Activated CD4-positive, alpha-beta T cell treated with anti-CD3 and anti-CD28 coated beads for 24 hours (primary cell): ENCODE measurements around the gene ECT2L.

Experiments
- DNase-seq, 2 donors: peaks; one replicate each; pipeline ENCODE4 v3.0.0-alpha.2; 2020; ENCODE audit warnings: low read depth in 2 of 2

ECT2L gene

DNA sequence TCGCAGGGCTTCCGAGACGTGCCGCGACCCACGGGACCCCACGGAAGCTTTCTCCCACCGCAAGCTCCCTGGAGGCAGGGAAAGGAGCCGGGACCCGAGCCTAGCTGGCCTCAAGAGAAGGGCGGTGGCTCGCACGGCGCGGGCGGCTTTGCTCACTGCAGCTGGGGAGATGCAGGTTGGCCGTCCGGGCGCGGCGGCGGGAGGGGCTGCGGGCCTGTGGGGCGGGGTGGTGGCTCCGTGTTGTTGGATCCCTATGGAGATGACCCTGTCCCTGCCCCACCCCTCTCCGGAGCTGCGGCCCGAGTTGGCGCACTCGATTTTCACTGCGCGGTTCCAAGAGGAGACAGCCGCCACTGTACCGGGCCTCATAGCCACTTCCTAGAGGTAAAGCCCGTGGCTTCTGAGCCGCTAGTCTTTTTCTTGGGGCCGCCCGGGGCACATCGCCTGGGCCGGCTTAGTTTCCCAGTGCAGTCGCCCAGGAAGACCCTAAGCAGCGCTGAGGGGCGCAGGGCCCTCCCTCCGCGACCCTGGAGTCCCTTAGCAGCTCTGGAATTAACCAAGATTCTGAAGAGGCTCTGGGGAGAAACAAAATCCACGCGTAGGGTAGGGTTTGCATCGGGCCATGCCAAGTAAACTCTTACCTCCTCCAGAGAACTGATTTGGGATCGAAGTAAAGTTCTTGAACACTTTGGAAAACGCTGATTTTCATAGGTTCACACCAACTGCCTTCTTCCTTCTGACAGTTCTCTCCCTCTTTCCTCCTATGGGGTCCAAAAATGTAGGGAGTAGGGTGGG lies at the start of gene ECT2L:
TSS of gene ECT2L (plus strand) at position 279 of the 795 bp plus-strand sequence. CDS start 17,188 bp downstream, outside the sequence.
- DNase-seq: no peak

DNA sequence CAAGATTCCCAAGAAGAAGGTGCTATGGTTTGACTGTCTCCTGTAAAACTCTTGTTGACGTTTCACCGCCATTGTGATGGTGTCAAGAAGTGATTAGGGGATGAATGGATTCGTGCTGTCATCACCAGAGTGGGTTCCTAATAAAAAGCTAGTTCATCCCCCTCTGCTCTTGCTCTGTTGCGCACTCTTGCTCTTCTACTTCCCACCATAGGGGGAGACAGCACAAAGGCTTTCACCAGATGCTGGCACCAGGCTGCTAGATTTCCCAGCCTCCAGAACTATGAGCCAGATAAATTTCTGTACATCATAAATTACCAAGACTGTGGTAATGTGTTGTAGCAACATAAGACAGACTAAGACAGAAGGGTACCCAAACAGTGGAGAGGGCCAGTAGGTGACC lies 43.9 kb upstream of the ECT2L start:
- DNase-seq: no peak

DNA sequence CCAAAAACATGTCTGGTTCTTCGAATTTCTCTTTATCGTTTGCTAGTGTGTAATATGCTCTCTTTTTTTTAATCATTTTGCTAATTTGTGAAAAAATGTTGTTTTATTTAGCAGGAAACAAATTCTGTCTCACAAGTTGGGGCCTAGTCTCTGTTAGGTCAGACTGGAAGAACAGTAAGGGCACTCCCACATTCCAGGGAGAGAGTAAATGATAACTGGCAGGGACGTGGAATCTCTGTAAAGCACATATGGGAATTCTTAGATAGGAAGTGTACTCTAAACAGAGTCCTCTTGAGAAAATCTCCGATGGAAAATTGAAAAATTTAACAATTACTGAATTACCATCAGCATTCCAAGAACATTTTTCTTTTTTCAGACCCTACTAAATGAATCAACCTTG lies 38.8 kb upstream of the ECT2L start:
- DNase-seq: no peak

GRCh38 chr6:138765896-138766655 lies 29.8 kb upstream of the ECT2L start:
- no peak for DNase-seq

- no peak for DNase-seq
These were observed 26.7 kb upstream of the ECT2L start for GRCh38 chr6:138769102-138769676.

DNA sequence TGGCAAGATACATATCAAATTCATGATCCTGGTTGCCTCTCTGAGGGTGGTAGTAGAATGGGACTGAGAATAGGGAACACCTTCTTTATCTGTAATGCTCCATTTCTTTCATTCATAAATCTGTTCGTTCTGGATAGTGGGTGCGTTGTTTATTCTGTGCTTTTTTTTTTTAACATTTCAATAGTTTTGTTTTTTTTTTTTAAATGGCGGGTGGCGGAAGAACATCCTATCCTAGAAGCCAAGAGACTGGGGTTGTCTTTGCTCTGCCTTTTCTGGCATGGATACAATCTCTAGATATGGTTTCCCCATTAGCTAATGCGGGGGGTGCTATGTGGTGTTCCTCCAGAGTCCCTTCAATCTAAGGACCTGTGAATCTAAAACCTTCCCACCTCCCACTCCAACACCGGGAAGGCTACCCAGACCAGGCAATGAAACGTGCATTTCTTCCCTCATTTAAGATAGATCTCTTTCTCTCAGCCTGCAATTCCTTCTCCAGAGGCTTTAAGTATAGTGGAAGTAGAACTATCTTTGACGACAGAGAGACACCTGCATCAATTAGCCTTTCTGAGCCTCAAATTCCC lies 23.2 kb upstream of the ECT2L start:
- DNase-seq: no peak

GRCh38 chr6:138773177-138774091 lies 22.5 kb upstream of the ECT2L start, which contains the start of gene CCDC28A:
CCDC28A (plus strand) TSS chr6:138773769; CDS start chr6:138776121, 2,352 bp downstream.
- DNase-seq: peak; percentile 80 to 90

- DNase-seq: no peak
These were observed 21.5 kb upstream of the ECT2L start for GRCh38 chr6:138774370-138774769.

DNA sequence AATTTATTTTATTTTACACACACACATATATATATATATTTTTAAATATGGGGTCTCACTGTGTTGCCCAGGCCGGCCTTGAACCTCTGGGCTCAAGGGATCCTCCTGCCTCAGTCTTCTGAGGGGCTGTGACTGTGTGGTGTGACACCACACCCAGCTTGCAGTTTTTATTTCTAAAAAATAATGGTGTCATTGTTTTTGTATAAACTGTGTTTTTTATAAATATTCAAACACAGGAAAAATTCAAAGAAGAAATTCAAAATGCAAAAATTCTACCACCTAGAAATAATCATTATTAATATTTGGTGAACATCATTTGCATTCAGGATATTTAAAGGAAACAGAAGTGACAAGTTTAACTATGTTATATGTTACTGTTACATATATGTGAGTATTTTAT lies 19.2 kb upstream of the ECT2L start:
- DNase-seq: no peak

- no peak for DNase-seq
These were observed 17.6 kb upstream of the ECT2L start for GRCh38 chr6:138778331-138778730.

- DNase-seq: no peak
These were observed 13.6 kb upstream of the ECT2L start for GRCh38 chr6:138782243-138782642.

DNA sequence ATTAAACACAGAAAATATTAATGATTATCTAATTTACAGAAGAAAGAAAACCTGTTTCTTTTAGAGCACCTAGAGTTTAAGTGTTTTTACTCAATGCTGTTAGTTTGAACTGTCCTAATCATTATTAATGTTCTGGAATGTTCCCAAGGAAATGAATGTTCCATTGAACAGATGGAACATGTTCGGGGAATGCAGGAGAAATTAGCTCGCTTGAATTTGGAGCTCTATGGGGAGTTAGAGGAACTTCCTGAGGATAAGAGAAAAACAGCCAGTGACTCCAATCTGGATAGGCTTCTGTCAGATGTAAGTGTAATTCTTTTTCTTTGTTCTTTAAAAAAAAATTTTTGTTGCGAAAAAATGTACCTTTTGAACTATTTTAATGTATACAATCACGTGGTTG lies 10.8 kb upstream of the ECT2L start:
- no peak for DNase-seq

GRCh38 chr6:138785980-138786379 lies 9.9 kb upstream of the ECT2L start:
- no peak for DNase-seq

GRCh38 chr6:138787138-138787537 lies 8.7 kb upstream of the ECT2L start:
- DNase-seq: no peak

DNA sequence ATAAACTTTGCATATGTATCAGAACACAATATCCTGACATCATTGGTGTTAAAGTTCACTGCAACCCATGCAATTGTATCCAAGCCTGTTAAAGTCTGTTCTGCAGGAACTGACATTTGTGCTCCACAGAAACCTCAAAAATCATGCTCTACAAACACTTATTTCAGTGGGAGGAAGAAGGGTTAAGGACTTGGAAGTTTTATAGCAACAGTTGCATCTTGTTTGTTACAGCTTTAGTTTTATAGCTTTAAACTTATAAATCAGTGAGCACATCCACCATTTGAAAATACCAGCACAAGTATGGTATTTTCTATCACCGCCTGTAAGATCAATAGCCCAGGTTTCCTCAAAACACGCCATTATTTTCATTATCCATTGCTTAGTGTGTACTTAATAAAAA lies 884 bp downstream of the ECT2L start:
- no peak for DNase-seq

- DNase-seq: no peak
These were observed 2.0 kb downstream of the ECT2L start for GRCh38 chr6:138797806-138798446.

DNA sequence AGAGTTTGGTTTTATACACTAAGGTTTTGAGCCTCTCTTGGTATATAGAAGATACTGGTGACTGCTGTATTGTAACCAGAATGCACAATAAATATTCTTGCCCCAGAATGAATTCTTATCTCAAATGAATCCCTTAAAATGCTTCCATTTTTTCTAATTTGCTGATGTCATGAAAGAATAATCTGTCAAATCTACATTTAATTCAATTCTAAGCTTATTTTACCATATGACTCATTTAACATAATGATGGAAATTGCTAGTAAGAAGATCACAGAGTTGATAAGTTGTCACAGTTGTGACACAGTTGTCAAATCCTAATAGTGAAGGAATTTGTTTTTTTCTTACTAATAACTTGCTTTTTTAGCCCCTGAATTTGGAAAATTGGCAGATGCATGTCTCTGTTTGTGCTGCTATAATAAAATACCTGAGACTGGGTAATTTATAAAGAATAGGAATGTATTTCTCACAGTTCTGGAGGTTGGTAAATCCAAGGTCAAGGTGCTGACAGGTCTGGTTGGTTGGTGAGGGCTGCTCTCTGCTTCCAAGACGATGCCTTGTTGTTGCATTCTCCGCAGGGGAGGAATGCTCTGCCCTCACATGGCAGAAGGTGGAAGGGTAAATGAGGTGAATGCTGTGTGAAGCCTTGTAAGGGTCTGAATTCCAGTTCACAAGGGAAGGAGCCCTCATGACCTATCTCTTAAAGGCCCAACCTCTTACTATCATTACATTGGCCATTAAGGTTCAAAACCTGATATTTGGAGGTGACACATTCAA lies 4.7 kb downstream of the ECT2L start:
- DNase-seq: no peak

DNA sequence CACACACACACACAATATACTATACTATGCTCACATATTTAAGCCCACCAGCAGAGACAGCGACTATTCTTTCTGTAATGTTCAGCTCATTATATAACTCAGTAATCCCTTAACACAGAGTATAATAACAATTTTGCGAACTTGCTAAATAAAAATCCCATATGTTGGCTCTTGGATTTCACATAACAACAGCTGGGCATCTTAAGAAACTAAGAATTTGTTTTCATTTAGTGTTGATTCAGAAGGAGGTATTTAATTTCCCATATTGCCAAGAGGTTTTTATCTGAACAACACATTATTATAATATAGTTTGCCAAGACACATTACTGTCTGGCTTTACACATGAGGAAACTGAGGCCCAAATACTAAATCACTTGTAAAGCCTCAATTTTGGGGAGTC lies 7.4 kb downstream of the ECT2L start:
- no peak for DNase-seq

- DNase-seq: no peak
These were observed 8.0 kb downstream of the ECT2L start for GRCh38 chr6:138803861-138804260.
